ENCODE measurements around the gene ENHO.

GRCh38 chr9:34551751-34552605 lies 29.2 kb upstream of the ENHO start:
- TF ChIP-seq CTCF (IDR thresholded peaks at IDR 0.05) (no peak), EZH2phosphoT487 (IDR thresholded peaks at IDR 0.05) (no peak)
